GM12891 (cell line): ENCODE data around the gene KCNJ10.

Source experiments
- POLR2A ChIP-seq: IDR thresholded peaks from 2 replicates; pipeline ENCODE4 v1.6.1; 2011; ENCODE audit warnings: low read depth, low read length, control low read depth
- POLR2AphosphoS5 ChIP-seq: IDR thresholded peaks from 2 replicates; pipeline ENCODE4 v1.6.1; 2011; ENCODE audit warnings: low read depth, low read length, control low read depth

DNA sequence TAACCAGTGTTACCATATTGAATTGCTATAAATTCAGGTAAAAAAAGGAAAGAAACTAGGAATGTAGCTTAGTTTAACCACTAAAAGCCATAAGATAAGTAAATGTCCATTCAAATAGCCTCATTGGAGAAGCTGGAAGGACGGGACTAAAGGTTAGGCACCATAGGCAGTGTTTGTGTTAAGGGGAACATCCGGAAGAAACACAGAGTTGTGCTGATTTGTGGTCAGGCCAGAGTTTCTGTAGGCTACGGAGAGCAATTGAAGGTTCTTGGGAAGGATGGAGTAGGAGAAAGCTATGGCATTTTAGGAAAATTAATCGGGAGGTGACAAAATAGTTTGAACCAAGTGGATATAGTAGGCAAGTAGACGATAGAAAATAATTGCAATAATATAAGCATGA is 1.3 kb upstream of the KCNJ10 start:
- TF ChIP-seq POLR2A: no peak
- no peak for TF ChIP-seq POLR2AphosphoS5
